PC-9 (cell line): ENCODE results near the gene CCDC191. TPM values are rescaled to one million over a fixed set of nuclear protein-coding genes. Genes with fewer than 3 reads are reported as not detected.

Experiments used
- BruUV-seq: library from RNA; stranded (reverse); fragments of 400-500 nt; replicated peaks from 2 replicates; lab custom pipeline; 2021; lab: Mats Ljungman, UMichigan
- CTCF ChIA-PET: fragments of 300-600 bp; sonication (Branson Sonifier 250); formaldehyde crosslinking; loops from one replicate; lab custom pipeline; 2022; ENCODE audit warnings: antibody characterized with exemption; lab: Charles Lee
- POLR2A ChIA-PET: fragments of 300-600 bp; sonication (Branson Sonifier 250); formaldehyde crosslinking; loops from one replicate; lab custom pipeline; 2022; ENCODE audit warnings: antibody characterized with exemption; ENCODE audit not compliant: unreplicated experiment; lab: Charles Lee
- DNase-seq, 2 experiments: peaks; one replicate each; pipeline versions ENCODE4 v3.0.0 to v3.0.0-alpha.2; 2015 to 2022; ENCODE audit warnings: mixed read lengths in 1 of 2
- H2AFZ ChIP-seq: fragments of 200-600 bp; sonication (generic); 2 replicates; pipeline ENCODE4 v1.8.1; 2017; ENCODE audit warnings: antibody characterized with exemption
- H3F3A ChIP-seq: fragments of 200-600 bp; sonication (generic); 2 replicates; pipeline ENCODE4 v1.8.1; 2017; ENCODE audit warnings: antibody characterized with exemption, mild to moderate bottlenecking, low read depth; ENCODE audit not compliant: insufficient read depth
- H3K27ac ChIP-seq: fragments of 200-600 bp; sonication (generic); 2 replicates; pipeline ENCODE4 v1.6.1; 2016; ENCODE audit warnings: mixed run types
- H3K27me3 ChIP-seq: fragments of 200-600 bp; sonication (generic); 2 replicates; pipeline ENCODE4 v1.6.1; 2016; ENCODE audit warnings: low read depth, mixed run types; ENCODE audit not compliant: insufficient read depth
- H3K36me3 ChIP-seq: fragments of 200-600 bp; sonication (generic); 2 replicates; pipeline ENCODE4 v1.6.1; 2016; ENCODE audit warnings: low read depth, mixed run types
- H3K4me1 ChIP-seq: fragments of 200-600 bp; sonication (generic); replicated peaks from 2 replicates; pipeline ENCODE4 v1.6.1; 2016; ENCODE audit warnings: mixed run types; ENCODE audit not compliant: insufficient read depth
- H3K4me2 ChIP-seq: fragments of 200-600 bp; sonication (generic); 2 replicates; pipeline ENCODE4 v1.6.1; 2017; ENCODE audit warnings: mixed run types
- H3K4me3 ChIP-seq: fragments of 200-600 bp; sonication (generic); 2 replicates; pipeline ENCODE4 v1.6.1; 2016; ENCODE audit warnings: mixed run types
- H3K79me2 ChIP-seq: fragments of 200-600 bp; sonication (generic); 2 replicates; pipeline ENCODE4 v1.6.1; 2017; ENCODE audit warnings: low read depth, mixed run types
- H3K9me2 ChIP-seq: fragments of 200-600 bp; sonication (generic); 2 replicates; pipeline ENCODE4 v1.8.1; 2017; ENCODE audit warnings: mild to moderate bottlenecking; ENCODE audit not compliant: insufficient read depth
- H3K9me3 ChIP-seq: fragments of 200-600 bp; sonication (generic); 2 replicates; pipeline ENCODE4 v1.8.1; 2016; ENCODE audit warnings: low read depth; ENCODE audit not compliant: insufficient read depth
- H4K20me1 ChIP-seq: fragments of 200-600 bp; sonication (generic); 2 replicates; pipeline ENCODE4 v1.8.1; 2017; ENCODE audit not compliant: insufficient read depth
- EZH2 ChIP-seq: fragments of 200-600 bp; sonication (generic); IDR thresholded peaks from 2 replicates; pipeline ENCODE4 v1.8.0; 2017; ENCODE audit warnings: antibody characterized with exemption, low read depth
- intact Hi-C: fragments of 100-400 bp; cut with micrococcal nuclease; formaldehyde crosslinking; loops from one replicate; pipeline ENCODE4 v1.10.0; 2022; ENCODE audit not compliant: unreplicated experiment
- total RNA-seq: library from RNA; stranded (reverse); gene quantifications from 2 replicates; pipeline ENCODE4 v1.2.3, GENCODE V29; 2021
- TF ChIP-seq, protein P1 (sequence below): fragments of 200-600 bp; sonication (generic); conservative IDR thresholded peaks from 2 replicates; pipeline ENCODE4 v1.6.1; 2017; ENCODE audit warnings: mixed run types, antibody characterized with exemption, mild to moderate bottlenecking, moderate library complexity

The CCDC191 gene
- total RNA-seq, 1 experiment from 2014 or later: 11.0 TPM

DNA sequence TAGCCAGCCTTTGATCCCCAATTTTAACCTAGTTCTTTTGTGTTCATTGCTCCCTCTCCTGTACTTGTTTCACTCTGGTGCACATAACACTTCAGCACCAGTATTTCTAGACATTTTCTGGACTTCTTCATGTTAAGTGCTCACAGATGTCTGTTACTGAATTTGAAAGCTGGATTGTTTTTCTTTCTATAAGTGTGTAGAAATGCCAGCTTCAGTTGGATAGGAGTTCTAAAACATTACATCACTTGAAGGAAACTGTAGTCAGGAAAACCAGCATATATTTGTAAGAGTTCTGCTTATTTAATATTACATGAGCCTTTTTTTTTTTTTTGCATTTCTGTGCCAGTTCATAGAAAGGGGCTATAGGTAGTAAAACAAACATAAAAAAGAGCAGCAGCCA is 21.8 kb upstream of the CCDC191 start:
- no peaks in the 10 kb centered on the region for H3K27me3 ChIP-seq
- H3K36me3 ChIP-seq: peaks cover 37% of the 10 kb centered on the region; the same call in 1 of the 2 replicates
- H3K4me1 ChIP-seq: no peaks in the 10 kb centered on the region
- H3K4me3 ChIP-seq: no peak overlapping the region
- intact Hi-C loops: no loop called here
- H3K79me2 ChIP-seq: no peaks in the 10 kb centered on the region
- peaks cover 3% of the 10 kb centered on the region; the same call in 1 of the 2 replicates for H3F3A ChIP-seq
- H2AFZ ChIP-seq: no peak overlapping the region
- no peaks in the 10 kb centered on the region for H3K9me3 ChIP-seq
- H3K9me2 ChIP-seq: no peaks in the 10 kb centered on the region
- no peak for TF ChIP-seq EZH2
- TF ChIP-seq, protein P1, sequence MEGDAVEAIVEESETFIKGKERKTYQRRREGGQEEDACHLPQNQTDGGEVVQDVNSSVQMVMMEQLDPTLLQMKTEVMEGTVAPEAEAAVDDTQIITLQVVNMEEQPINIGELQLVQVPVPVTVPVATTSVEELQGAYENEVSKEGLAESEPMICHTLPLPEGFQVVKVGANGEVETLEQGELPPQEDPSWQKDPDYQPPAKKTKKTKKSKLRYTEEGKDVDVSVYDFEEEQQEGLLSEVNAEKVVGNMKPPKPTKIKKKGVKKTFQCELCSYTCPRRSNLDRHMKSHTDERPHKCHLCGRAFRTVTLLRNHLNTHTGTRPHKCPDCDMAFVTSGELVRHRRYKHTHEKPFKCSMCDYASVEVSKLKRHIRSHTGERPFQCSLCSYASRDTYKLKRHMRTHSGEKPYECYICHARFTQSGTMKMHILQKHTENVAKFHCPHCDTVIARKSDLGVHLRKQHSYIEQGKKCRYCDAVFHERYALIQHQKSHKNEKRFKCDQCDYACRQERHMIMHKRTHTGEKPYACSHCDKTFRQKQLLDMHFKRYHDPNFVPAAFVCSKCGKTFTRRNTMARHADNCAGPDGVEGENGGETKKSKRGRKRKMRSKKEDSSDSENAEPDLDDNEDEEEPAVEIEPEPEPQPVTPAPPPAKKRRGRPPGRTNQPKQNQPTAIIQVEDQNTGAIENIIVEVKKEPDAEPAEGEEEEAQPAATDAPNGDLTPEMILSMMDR: no peak
- no peak for DNase-seq
- no peak overlapping the region for H3K27ac ChIP-seq
- ChIA-PET POLR2A (no interaction called here), CTCF (no interaction called here)
- BruUV-seq: no TSS peak
- H4K20me1 ChIP-seq: no peaks in the 10 kb centered on the region
- H3K4me2 ChIP-seq: no peak overlapping the region

DNA sequence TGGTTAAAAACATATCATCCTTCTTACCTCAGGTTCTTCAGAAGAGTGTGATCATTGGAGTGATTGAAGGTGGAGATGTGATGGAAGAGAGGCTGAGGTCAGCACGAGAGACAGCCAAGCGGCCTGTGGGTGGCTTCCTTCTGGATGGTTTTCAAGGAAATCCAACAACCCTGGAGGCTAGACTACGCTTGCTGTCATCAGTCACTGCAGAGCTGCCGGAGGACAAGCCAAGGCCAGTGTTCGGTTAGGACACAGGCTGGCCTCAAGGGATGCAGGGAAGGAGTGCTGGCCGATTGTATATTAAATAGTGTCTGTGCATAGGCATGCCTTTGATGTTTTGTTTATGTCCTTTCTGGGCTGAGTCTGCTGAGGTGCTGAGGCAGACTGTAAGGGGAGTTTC is 20.4 kb upstream of the CCDC191 start:
- H3K9me3 ChIP-seq: no peaks in the 10 kb centered on the region
- BruUV-seq: no TSS peak
- no peak overlapping the region for H3K4me2 ChIP-seq
- ChIA-PET CTCF (no interaction called here), POLR2A (no interaction called here)
- no peak overlapping the region for H3K27ac ChIP-seq
- no peaks in the 10 kb centered on the region for H3K27me3 ChIP-seq
- H2AFZ ChIP-seq: no peak overlapping the region
- peaks cover 3% of the 10 kb centered on the region; the same call in 1 of the 2 replicates for H4K20me1 ChIP-seq
- peaks cover 3% of the 10 kb centered on the region; the same call in 1 of the 2 replicates for H3F3A ChIP-seq
- intact Hi-C loops: no loop called here
- no peak overlapping the region for H3K4me3 ChIP-seq
- no peaks in the 10 kb centered on the region for H3K4me1 ChIP-seq
- peaks cover 41% of the 10 kb centered on the region; the same call in 1 of the 2 replicates for H3K36me3 ChIP-seq
- no peaks in the 10 kb centered on the region for H3K79me2 ChIP-seq
- DNase-seq: no peak
- TF ChIP-seq, protein P1: no peak
- no peak for TF ChIP-seq EZH2
- no peaks in the 10 kb centered on the region for H3K9me2 ChIP-seq

DNA sequence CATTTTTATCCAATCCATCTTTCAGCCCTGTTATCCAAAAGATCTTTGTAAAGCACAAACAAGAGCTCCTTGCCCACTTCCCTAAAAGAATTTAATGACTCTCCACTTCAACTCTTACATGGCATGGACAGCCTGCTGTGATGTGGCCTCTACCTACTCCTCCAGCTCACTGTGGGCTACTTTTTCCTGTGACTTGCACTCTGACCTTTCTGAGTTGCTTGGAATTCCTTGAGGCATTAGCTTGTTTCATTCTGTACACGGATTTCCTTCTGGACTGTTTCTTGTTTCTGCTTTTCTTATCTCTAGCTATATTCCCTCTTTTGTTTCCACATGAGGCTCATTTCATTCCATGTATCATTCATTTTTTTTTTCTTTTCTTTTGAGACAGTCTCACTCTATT is 15.5 kb upstream of the CCDC191 start:
- POLR2A ChIA-PET: no interaction called here

More for the DNA sequence above, 15.5 kb upstream of the CCDC191 start:
- peaks cover 4% of the 10 kb centered on the region for H4K20me1 ChIP-seq
- CTCF ChIA-PET: no interaction called here
- H3F3A ChIP-seq: no peaks in the 10 kb centered on the region
- H3K4me3 ChIP-seq: no peak overlapping the region
- no peaks in the 10 kb centered on the region for H3K4me1 ChIP-seq
- no peaks in the 10 kb centered on the region for H3K9me2 ChIP-seq
- intact Hi-C loops: no loop called here
- no peak for TF ChIP-seq EZH2
- TF ChIP-seq, protein P1: no peak
- peaks cover 34% of the 10 kb centered on the region for H3K36me3 ChIP-seq
- no TSS peak for BruUV-seq
- H3K4me2 ChIP-seq: no peak overlapping the region
- no peaks in the 10 kb centered on the region for H3K27me3 ChIP-seq
- no peak overlapping the region for H2AFZ ChIP-seq
- H3K9me3 ChIP-seq: no peaks in the 10 kb centered on the region
- H3K27ac ChIP-seq: no peak overlapping the region
- H3K79me2 ChIP-seq: no peaks in the 10 kb centered on the region
- DNase-seq: no peak
